ENCODE results near the gene MR1. TPM values are rescaled to one million over a fixed set of nuclear protein-coding genes. Genes with fewer than 3 reads are reported as not detected.
A peak's percentile ranks its signal among the peaks of the same experiment; 100 is the strongest.

The MR1 gene
- polyA plus RNA-seq, 2 donors = 3.6 to 7.5 TPM

DNA sequence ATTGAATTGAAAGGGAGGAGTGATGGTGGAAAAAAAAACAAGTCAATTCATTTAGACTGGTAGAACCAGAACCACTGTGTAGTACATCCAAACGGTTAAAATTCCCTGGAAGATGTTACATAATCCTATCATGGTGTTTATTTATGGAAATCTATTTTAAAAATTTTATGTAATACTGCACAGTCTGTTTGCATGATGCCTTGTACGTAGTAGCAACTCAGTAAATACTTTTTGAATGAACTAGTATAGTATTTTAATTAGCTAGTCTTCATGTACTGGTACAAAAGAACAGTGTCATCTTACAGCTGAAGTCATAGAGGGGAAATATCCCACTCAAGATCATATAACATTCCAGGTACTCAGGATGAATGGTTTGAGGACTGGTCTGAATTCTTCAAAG is 27.7 kb downstream of the MR1 start:
- Histone ChIP-seq H3K27ac (ENCODE audit: low read depth in 2 of 2, low read length in 1 of 2) (no peak overlapping the region), H3K4me3 (ENCODE audit: low read depth in 1 of 2, low read length in 2 of 2) (no peak overlapping the region), H3K27me3 (ENCODE audit: control insufficient read depth in 1 of 2, insufficient read depth in 2 of 2, low read length in 2 of 2) (no peaks in the 10 kb centered on the region), H3K36me3 (ENCODE audit: control insufficient read depth in 2 of 2, insufficient read depth in 2 of 2, low read length in 1 of 2) (peaks cover 0 to 2% of the 10 kb centered on the region in 2 donors), H3K9me3 (ENCODE audit: control insufficient read depth in 2 of 2, insufficient read depth in 1 of 2, low read depth in 1 of 2, low read length in 1 of 2) (peaks cover 0 to 2% of the 10 kb centered on the region in 2 donors), H3K4me1 (ENCODE audit: control insufficient read depth in 2 of 2, insufficient read depth in 2 of 2, low read length in 1 of 2) (no peaks in the 10 kb centered on the region)
- 38 to 49% methylated on average over 2 of the region's 2 CpGs for WGBS, 2 donors

DNA sequence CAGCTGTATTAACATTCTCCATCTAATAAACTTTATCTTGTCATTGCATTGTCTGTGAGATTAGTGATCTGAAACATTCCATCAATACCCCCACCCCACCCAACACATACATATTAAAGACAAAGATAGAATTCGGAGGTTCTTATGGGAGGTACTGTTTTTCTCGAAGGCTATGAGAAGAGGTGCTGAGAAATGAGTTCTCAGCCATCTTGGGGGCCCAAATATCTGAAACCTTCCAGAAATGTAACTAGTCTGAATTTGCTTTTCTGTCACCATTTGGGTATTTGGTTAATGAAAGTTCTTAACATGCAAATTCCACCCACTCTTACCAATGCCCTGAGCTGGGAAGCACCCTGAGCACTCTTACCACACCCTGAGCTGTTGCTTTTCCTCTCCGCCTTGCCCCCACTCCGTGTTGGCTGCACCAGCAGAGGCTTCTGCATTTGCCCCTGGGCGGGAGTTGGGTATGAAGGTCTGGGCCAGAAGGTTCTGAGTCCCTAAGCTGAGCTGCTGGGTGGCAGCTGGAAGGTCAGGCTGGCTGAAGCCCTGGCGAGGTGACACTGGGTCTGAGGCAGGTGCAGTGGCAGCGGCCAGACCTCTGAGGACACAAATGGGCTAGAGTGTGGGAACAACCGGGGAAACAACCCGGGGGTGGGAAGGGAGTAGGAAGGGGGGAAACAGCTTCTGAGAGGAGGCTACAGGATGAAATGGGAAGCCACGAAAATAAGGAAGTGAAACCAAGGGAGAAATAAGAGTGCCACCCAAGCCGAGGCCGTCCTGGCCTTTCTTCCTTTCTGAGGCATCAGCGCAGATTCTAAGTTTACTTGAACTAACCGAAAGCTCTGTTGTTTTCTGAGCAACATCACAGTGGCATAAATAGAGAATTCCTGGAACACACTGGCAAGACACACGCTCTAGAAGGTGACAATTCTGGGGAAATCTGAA is 28.4 kb downstream of the MR1 start:
- Histone ChIP-seq H3K4me1 (ENCODE audit: control insufficient read depth in 2 of 2, insufficient read depth in 2 of 2, low read length in 1 of 2) (no peaks in the 10 kb centered on the region), H3K27ac (ENCODE audit: low read depth in 2 of 2, low read length in 1 of 2) (peak overlapping the region in 1 of 2 donors; percentile 42), H3K36me3 (ENCODE audit: control insufficient read depth in 2 of 2, insufficient read depth in 2 of 2, low read length in 1 of 2) (no peaks in the 10 kb centered on the region), H3K27me3 (ENCODE audit: control insufficient read depth in 1 of 2, insufficient read depth in 2 of 2, low read length in 2 of 2) (no peaks in the 10 kb centered on the region), H3K4me3 (ENCODE audit: low read depth in 1 of 2, low read length in 2 of 2) (no peak overlapping the region), H3K9me3 (ENCODE audit: control insufficient read depth in 2 of 2, insufficient read depth in 1 of 2, low read depth in 1 of 2, low read length in 1 of 2) (peaks cover 0 to 2% of the 10 kb centered on the region in 2 donors)
- WGBS, 2 donors = 75 to 78% methylated on average over 15 of the region's 15 CpGs

DNA sequence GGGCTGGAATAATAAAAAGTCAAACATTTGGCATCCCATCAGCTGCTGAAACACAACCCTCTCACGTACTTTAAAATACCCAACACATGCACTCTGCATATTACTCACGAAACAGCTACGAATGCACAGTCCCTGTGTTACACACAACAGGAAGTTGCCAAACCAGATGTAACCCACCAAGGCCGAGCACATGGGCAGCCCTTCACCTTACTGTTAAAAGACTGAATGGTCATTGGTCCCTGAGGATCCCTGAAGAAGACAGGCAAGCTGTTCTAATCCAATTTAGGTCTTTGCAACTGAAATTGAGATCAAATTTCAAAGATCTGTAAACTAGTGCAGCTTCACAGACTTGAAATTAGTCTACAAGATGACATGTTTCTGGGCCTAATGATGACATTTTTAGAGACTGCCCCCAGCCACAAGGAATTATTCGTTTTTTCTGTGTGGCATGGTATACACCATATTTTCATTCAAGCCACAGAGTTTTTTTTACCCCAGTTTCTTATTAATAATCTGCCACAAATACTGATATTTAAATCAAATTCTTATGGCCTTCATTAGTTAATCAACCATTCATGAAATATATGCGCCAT is 29.1 kb downstream of the MR1 start:
- Histone ChIP-seq H3K9me3 (ENCODE audit: control insufficient read depth in 2 of 2, insufficient read depth in 1 of 2, low read depth in 1 of 2, low read length in 1 of 2) (peaks cover 0 to 2% of the 10 kb centered on the region in 2 donors), H3K4me3 (ENCODE audit: low read depth in 1 of 2, low read length in 2 of 2) (no peak overlapping the region), H3K36me3 (ENCODE audit: control insufficient read depth in 2 of 2, insufficient read depth in 2 of 2, low read length in 1 of 2) (no peaks in the 10 kb centered on the region), H3K27ac (ENCODE audit: low read depth in 2 of 2, low read length in 1 of 2) (no peak overlapping the region), H3K27me3 (ENCODE audit: control insufficient read depth in 1 of 2, insufficient read depth in 2 of 2, low read length in 2 of 2) (no peaks in the 10 kb centered on the region), H3K4me1 (ENCODE audit: control insufficient read depth in 2 of 2, insufficient read depth in 2 of 2, low read length in 1 of 2) (no peaks in the 10 kb centered on the region)
- 61 to 68% methylated on average over 6 of the region's 6 CpGs for WGBS, 2 donors

DNA sequence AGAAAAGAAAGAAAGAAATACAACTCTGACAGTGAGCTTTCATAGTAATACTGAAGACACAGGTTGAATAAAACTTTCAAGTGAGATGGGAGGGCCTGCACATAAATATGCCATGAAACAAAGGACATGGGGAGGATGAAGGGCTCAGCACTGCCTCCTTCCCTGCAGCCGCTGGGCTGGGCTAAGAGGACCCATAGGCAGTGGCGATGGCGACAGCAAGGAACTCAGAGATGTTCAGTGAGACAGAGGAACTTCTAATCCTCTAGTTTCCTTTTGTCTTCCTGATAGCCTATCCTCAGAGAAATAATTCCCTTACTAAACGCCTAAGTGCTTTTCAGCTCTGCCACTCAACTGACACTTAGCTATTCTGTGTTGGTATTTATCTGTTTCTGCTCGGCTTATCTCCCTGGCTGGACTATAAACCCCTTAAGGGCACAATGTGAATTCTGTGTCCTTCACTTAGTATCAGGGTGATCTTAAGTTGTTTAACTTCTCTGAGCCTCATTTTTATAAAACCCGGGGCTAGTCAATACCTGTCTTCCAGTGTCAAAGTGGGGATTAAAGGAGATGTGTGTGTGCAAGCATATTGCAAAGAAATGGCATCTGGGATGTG is 30.3 kb downstream of the MR1 start:
- 49 to 50% methylated on average over 6 of the region's 6 CpGs for WGBS, 2 donors
- Histone ChIP-seq H3K9me3 (ENCODE audit: control insufficient read depth in 2 of 2, insufficient read depth in 1 of 2, low read depth in 1 of 2, low read length in 1 of 2) (peaks cover 0 to 2% of the 10 kb centered on the region in 2 donors), H3K27ac (ENCODE audit: low read depth in 2 of 2, low read length in 1 of 2) (peak overlapping the region; percentile 49 to 66), H3K27me3 (ENCODE audit: control insufficient read depth in 1 of 2, insufficient read depth in 2 of 2, low read length in 2 of 2) (no peaks in the 10 kb centered on the region), H3K36me3 (ENCODE audit: control insufficient read depth in 2 of 2, insufficient read depth in 2 of 2, low read length in 1 of 2) (no peaks in the 10 kb centered on the region), H3K4me3 (ENCODE audit: low read depth in 1 of 2, low read length in 2 of 2) (no peak overlapping the region), H3K4me1 (ENCODE audit: control insufficient read depth in 2 of 2, insufficient read depth in 2 of 2, low read length in 1 of 2) (no peaks in the 10 kb centered on the region)

DNA sequence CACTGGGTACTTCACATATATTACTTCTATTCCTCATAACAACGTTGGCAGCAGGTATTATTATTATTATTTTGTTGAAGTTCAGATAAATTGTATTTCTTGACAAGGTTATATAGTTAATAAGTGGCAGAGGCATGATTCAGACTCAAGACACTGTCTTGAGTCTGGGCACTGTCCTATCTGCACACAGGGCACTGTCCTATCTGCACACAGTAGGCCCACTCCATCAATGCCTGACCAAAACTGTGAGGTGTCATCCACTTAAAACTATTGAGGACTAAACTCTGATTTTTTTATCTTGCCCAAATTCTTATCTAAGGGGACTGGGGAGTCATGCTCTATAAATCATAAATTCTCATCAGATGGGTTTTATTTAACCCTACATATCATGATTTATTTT is 30.9 kb downstream of the MR1 start:
- Histone ChIP-seq H3K27me3 (ENCODE audit: control insufficient read depth in 1 of 2, insufficient read depth in 2 of 2, low read length in 2 of 2) (no peaks in the 10 kb centered on the region), H3K4me3 (ENCODE audit: low read depth in 1 of 2, low read length in 2 of 2) (no peak overlapping the region), H3K4me1 (ENCODE audit: control insufficient read depth in 2 of 2, insufficient read depth in 2 of 2, low read length in 1 of 2) (no peaks in the 10 kb centered on the region), H3K36me3 (ENCODE audit: control insufficient read depth in 2 of 2, insufficient read depth in 2 of 2, low read length in 1 of 2) (no peaks in the 10 kb centered on the region), H3K27ac (ENCODE audit: low read depth in 2 of 2, low read length in 1 of 2) (no peak overlapping the region), H3K9me3 (ENCODE audit: control insufficient read depth in 2 of 2, insufficient read depth in 1 of 2, low read depth in 1 of 2, low read length in 1 of 2) (no peaks in the 10 kb centered on the region)
- WGBS, 2 donors = 47 to 55% methylated on average over 1 of the region's 1 CpG

DNA sequence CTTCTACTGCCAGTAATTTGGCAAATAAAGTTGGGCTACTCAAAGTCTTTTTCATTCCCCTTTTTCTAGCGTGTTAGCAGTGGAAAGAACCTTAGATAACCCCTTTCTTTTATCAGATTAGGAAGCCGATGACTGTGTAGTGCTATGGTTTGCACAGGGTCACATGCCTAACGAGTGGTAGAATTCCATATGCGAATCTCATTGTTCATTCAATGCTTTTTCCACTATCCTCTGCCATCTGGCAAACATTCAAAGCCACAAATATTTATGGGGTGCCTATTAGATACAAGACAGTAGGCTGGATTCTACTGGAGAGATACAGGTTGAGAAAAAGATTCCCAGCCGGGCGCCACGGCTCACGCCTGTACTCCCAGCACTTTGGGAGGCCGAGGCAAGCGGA is 39.9 kb downstream of the MR1 start:
- Histone ChIP-seq H3K27ac (ENCODE audit: low read depth in 2 of 2, low read length in 1 of 2) (no peak overlapping the region), H3K4me3 (ENCODE audit: low read depth in 1 of 2, low read length in 2 of 2) (no peak overlapping the region), H3K27me3 (ENCODE audit: control insufficient read depth in 1 of 2, insufficient read depth in 2 of 2, low read length in 2 of 2) (no peaks in the 10 kb centered on the region), H3K9me3 (ENCODE audit: control insufficient read depth in 2 of 2, insufficient read depth in 1 of 2, low read depth in 1 of 2, low read length in 1 of 2) (no peaks in the 10 kb centered on the region), H3K4me1 (ENCODE audit: control insufficient read depth in 2 of 2, insufficient read depth in 2 of 2, low read length in 1 of 2) (no peaks in the 10 kb centered on the region), H3K36me3 (ENCODE audit: control insufficient read depth in 2 of 2, insufficient read depth in 2 of 2, low read length in 1 of 2) (no peaks in the 10 kb centered on the region)
- WGBS, 2 donors = 50% methylated on average over 10 of the region's 10 CpGs

DNA sequence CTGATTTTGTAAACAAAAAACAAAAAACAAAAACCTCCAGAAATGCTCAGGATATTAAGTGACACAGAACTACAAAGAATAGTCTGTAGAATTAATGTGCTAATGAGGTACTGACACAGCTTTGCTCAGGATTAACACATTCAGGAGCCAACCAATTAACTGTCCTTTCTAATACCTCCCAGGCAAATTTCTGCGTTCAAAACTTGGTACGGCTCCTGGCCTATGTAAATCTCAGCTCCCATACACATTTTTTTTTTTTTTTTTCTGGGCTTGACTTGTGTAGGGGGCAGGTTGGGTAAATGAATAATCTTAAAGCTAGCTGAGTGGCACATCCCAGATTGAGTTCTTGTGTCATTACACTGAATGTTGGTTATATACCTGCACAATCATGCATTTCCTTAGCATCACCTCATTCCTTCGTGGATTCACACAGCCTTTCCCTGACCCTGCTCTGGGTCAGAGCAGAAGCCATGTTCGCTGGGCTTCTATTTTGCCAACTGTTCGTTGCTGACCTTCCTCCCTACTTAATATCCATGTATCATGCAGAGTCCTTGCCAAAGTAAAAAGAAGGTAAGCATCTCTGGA is 42.1 kb downstream of the MR1 start:
- no peaks in the 10 kb centered on the region for H3K4me1 ChIP-seq (ENCODE audit: control insufficient read depth in 2 of 2, insufficient read depth in 2 of 2, low read length in 1 of 2)
- 62 to 67% methylated on average over 5 of the region's 5 CpGs for WGBS, 2 donors

DNA sequence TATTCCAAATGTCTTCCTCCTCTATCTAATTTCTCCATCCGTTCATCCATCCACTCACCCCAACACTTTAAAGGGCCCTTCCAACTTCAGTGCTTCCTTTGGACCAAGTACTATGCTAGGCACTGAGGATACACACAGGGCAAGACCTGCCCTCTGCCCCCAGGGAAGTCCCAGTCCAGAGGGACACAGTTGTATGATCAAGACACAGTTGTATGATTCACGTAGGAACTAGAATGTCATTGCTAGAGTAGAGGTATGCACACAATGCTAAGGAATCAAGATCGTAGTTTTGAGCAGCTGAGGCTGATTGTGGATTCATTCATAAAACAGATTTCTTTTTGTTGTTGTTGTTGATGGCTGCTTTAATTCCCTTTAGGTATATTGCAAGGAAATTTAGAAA is 43.1 kb downstream of the MR1 start:
- no peaks in the 10 kb centered on the region for H3K27me3 ChIP-seq (ENCODE audit: control insufficient read depth in 1 of 2, insufficient read depth in 2 of 2, low read length in 2 of 2)
- no peak overlapping the region for H3K27ac ChIP-seq (ENCODE audit: low read depth in 2 of 2, low read length in 1 of 2)
- no peak overlapping the region for H3K4me3 ChIP-seq (ENCODE audit: low read depth in 1 of 2, low read length in 2 of 2)
- no peaks in the 10 kb centered on the region for H3K36me3 ChIP-seq (ENCODE audit: control insufficient read depth in 2 of 2, insufficient read depth in 2 of 2, low read length in 1 of 2)
- H3K9me3 ChIP-seq (ENCODE audit: control insufficient read depth in 2 of 2, insufficient read depth in 1 of 2, low read depth in 1 of 2, low read length in 1 of 2) = no peaks in the 10 kb centered on the region
- WGBS, 2 donors = 80 to 89% methylated on average over 3 of the region's 3 CpGs
- no peaks in the 10 kb centered on the region for H3K4me1 ChIP-seq (ENCODE audit: control insufficient read depth in 2 of 2, insufficient read depth in 2 of 2, low read length in 1 of 2)

More for the DNA sequence above, 42.1 kb downstream of the MR1 start:
- Histone ChIP-seq H3K4me3 (ENCODE audit: low read depth in 1 of 2, low read length in 2 of 2) (no peak overlapping the region), H3K36me3 (ENCODE audit: control insufficient read depth in 2 of 2, insufficient read depth in 2 of 2, low read length in 1 of 2) (no peaks in the 10 kb centered on the region), H3K9me3 (ENCODE audit: control insufficient read depth in 2 of 2, insufficient read depth in 1 of 2, low read depth in 1 of 2, low read length in 1 of 2) (no peaks in the 10 kb centered on the region), H3K27ac (ENCODE audit: low read depth in 2 of 2, low read length in 1 of 2) (no peak overlapping the region), H3K27me3 (ENCODE audit: control insufficient read depth in 1 of 2, insufficient read depth in 2 of 2, low read length in 2 of 2) (no peaks in the 10 kb centered on the region)

DNA sequence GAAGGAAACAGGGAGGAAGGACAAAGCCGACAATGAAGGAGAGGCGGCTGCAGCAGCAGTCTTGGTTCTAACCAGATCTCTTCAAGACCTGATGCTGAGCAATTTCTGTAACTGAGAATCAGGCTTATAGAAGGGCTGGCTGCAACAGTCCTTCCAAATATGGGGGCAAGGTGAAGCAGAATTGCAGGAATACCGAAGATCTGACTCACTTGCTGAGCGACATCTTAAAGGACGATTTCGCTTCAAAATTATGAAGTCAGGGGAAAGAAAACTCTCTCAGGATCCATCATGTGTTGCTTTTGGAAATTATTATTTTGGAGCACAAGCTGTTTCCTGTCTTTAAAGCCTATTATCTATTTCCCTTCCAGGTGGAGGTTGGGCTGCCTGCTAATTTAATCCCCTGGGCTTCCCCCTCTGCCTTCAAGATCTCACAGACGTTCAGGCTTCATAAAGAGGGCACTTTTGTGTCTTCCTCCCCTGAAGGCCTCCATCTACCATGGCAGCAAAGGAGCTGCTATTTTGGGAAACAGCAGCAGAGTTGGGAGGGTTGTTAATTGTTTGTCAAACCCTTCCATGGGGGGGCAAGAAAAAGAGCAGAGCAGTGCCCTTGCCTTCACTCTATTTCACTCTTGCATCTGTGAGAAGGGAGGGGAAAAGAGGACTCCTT is 43.9 kb downstream of the MR1 start:
- Histone ChIP-seq H3K4me1 (ENCODE audit: control insufficient read depth in 2 of 2, insufficient read depth in 2 of 2, low read length in 1 of 2) (no peaks in the 10 kb centered on the region), H3K27ac (ENCODE audit: low read depth in 2 of 2, low read length in 1 of 2) (no peak overlapping the region), H3K9me3 (ENCODE audit: control insufficient read depth in 2 of 2, insufficient read depth in 1 of 2, low read depth in 1 of 2, low read length in 1 of 2) (no peaks in the 10 kb centered on the region), H3K27me3 (ENCODE audit: control insufficient read depth in 1 of 2, insufficient read depth in 2 of 2, low read length in 2 of 2) (no peaks in the 10 kb centered on the region), H3K4me3 (ENCODE audit: low read depth in 1 of 2, low read length in 2 of 2) (no peak overlapping the region), H3K36me3 (ENCODE audit: control insufficient read depth in 2 of 2, insufficient read depth in 2 of 2, low read length in 1 of 2) (no peaks in the 10 kb centered on the region)
- WGBS, 2 donors = 73 to 78% methylated on average over 7 of the region's 7 CpGs
